Measurements from ENCODE around the gene TENT4B. TPM values are rescaled to one million over a fixed set of nuclear protein-coding genes. Genes with fewer than 3 reads are reported as not detected.

Gene TENT4B
- total RNA-seq, 1 donor from 2014 or later: 13.2 TPM

DNA sequence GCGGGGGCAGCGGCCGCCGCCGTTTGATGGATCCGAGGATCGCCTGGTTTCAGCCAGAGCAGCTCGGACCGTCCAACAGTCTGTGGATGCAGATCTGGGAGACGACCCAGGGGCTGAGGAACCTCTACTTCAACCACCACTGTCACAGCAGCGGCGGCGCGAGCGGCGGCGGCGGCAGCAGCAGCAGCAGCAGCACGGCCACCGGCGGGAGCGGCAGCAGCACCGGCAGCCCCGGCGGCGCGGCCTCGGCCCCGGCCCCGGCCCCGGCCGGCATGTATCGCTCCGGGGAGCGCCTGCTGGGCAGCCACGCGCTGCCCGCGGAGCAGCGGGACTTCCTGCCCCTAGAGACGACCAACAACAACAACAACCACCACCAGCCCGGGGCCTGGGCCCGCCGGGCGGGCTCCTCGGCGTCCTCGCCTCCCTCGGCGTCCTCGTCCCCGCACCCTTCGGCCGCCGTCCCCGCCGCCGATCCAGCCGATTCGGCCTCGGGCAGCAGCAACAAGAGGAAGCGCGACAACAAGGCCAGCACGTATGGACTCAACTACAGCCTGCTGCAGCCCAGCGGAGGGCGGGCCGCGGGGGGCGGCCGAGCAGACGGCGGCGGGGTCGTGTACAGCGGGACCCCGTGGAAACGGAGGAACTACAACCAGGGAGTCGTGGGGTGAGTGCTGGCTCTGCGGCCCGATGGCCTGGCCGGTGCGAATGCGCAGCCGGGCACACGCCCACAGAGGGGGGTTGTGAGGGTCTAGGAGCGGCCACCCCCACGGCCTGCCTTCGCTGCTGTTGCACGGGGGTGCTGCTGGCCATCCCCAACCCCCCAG is 702 bp downstream of the TENT4B start:
- intact Hi-C loops (cut with micrococcal nuclease): loop anchor here (1.0 to 5.0 kb wide), 6 partner anchors 56 to 589 kb away; partner anchors contain the start of genes CYLD, NKD1 and SNX20
- H3K27me3 Mint-ChIP-seq: no peaks in the 10 kb centered on the region
- POLR2A ChIA-PET: interaction anchor here (2.5 kb wide), 1 partner anchor 88 kb away, joined by 17 read pairs; the partner anchor contains the start of gene HEATR3
- H3K4me3 Mint-ChIP-seq: peak overlapping the region; percentile 83
- ATAC-seq (ENCODE audit: low read depth): no peak
- H3K27ac Mint-ChIP-seq: peak overlapping the region; percentile 16
- no peaks in the 10 kb centered on the region for H3K9me3 Mint-ChIP-seq
- H3K36me3 Mint-ChIP-seq (ENCODE audit: low read depth): no peaks in the 10 kb centered on the region
- DNase-seq: no peak
- H3K4me1 Mint-ChIP-seq: peaks cover 43% of the 10 kb centered on the region
- TF ChIP-seq, protein P1, sequence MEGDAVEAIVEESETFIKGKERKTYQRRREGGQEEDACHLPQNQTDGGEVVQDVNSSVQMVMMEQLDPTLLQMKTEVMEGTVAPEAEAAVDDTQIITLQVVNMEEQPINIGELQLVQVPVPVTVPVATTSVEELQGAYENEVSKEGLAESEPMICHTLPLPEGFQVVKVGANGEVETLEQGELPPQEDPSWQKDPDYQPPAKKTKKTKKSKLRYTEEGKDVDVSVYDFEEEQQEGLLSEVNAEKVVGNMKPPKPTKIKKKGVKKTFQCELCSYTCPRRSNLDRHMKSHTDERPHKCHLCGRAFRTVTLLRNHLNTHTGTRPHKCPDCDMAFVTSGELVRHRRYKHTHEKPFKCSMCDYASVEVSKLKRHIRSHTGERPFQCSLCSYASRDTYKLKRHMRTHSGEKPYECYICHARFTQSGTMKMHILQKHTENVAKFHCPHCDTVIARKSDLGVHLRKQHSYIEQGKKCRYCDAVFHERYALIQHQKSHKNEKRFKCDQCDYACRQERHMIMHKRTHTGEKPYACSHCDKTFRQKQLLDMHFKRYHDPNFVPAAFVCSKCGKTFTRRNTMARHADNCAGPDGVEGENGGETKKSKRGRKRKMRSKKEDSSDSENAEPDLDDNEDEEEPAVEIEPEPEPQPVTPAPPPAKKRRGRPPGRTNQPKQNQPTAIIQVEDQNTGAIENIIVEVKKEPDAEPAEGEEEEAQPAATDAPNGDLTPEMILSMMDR (IDR thresholded peaks at IDR 0.05): no peak
- CTCF ChIA-PET: no interaction called here

DNA sequence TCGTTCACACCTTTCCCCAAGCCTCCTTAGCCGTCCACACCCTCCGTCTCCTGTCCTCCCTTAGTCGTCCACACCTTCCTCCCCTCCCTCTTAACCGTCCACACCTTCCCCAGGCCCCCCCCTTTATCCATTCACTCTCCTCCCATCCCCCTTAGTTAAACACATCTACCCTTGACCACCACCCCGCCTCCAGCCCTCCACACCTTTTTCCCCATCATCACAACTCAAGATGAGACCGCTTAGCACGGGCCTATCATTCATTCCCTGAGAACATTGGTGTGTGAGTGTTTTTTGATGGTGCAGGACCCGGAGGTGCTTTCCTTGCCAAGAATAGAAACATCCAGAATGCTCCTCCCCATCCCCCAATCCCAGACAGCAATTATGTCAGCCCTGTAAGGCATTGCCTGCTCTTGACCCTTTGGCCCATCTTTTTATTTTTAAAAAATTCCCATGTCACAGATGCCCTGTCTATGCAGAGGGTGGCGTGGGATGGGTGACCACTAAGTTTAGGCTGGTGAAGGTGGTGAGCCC is 1.4 kb downstream of the TENT4B start:
- peaks cover 47% of the 10 kb centered on the region for H3K4me1 Mint-ChIP-seq
- POLR2A ChIA-PET: interaction anchor here (1.1 kb wide), 1 partner anchor 89 kb away, joined by 6 read pairs; the partner anchor contains the start of gene HEATR3
- no peak for ATAC-seq (ENCODE audit: low read depth)

DNA sequence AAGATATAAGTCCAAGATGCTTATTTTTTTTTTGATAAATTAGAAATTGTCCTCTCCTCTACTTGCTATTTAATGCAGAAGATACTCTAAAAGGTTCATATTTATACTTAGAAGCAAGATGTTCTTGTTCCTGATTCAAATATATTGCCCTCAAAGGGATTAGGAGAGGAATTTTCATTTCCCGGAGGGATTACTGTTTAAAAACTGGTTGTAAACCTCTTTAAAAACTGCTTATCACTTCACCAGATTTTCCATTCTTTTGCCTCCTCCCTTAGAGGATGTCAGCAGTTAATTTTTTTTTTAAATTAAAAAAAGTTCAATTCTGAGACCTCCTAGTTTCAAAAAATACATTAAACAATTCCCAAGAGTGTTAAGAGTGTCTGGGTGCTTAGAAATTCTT is 2.8 kb downstream of the TENT4B start:
- intact Hi-C loops (cut with micrococcal nuclease): no loop called here
- Mint-ChIP-seq H3K4me3 (peak overlapping the region; percentile 83), H3K36me3 (ENCODE audit: low read depth) (peaks cover 6% of the 10 kb centered on the region), H3K27me3 (no peaks in the 10 kb centered on the region), H3K27ac (peak overlapping the region; percentile 16), H3K9me3 (no peaks in the 10 kb centered on the region), H3K4me1 (peaks cover 60% of the 10 kb centered on the region)
- POLR2A ChIA-PET: interaction anchor here (0.6 to 1.1 kb wide), 4 partner anchors 11 to 177 kb away, joined by 3 to 6 read pairs (median 4); no protein-coding TSS in a partner anchor
- TF ChIP-seq, protein P1 (IDR thresholded peaks at IDR 0.05): no peak
- ATAC-seq (ENCODE audit: low read depth) (no peak), DNase-seq (no peak)
- CTCF ChIA-PET: interaction anchor here (2.2 kb wide), 1 partner anchor 55 kb away, joined by 11 read pairs; no protein-coding TSS in a partner anchor

More for the DNA sequence above, 1.4 kb downstream of the TENT4B start:
- CTCF ChIA-PET: interaction anchor here (2.2 kb wide), 1 partner anchor 56 kb away, joined by 11 read pairs; no protein-coding TSS in a partner anchor
- H3K4me3 Mint-ChIP-seq: peak overlapping the region; percentile 83
- H3K9me3 Mint-ChIP-seq: no peaks in the 10 kb centered on the region
- H3K27me3 Mint-ChIP-seq: no peaks in the 10 kb centered on the region
- TF ChIP-seq, protein P1 (IDR thresholded peaks at IDR 0.05): no peak
- no peak for DNase-seq
- intact Hi-C loops (cut with micrococcal nuclease): loop anchor here (5.0 kb wide), 3 partner anchors 57 to 528 kb away; partner anchors contain the start of gene SNX20
- peak overlapping the region; percentile 16 for H3K27ac Mint-ChIP-seq
- no peaks in the 10 kb centered on the region for H3K36me3 Mint-ChIP-seq (ENCODE audit: low read depth)

DNA sequence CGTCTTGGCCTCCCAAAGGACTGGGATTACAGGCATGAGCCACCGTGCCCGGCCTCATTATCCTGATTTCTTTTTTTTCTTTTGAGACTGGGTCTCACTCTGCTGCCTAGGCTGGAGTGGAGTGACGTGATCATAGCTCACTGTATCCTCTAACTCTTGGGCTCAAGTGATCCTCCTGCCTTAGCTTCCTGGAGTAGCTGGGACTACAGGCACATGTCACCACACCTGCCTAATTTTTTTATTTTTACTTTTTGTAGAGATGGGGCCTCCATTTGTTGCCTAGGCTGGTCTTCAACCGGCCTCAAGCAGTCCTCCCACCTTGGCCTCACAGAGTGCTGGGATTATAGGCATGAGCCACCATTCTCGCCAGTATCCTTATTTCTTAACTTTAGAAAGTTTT is 3.5 kb downstream of the TENT4B start:
- H3K4me1 Mint-ChIP-seq: peaks cover 65% of the 10 kb centered on the region

More for the DNA sequence above, 3.5 kb downstream of the TENT4B start:
- Mint-ChIP-seq H3K27ac (no peak overlapping the region), H3K9me3 (no peaks in the 10 kb centered on the region), H3K4me3 (no peak overlapping the region), H3K36me3 (ENCODE audit: low read depth) (peaks cover 6% of the 10 kb centered on the region), H3K27me3 (no peaks in the 10 kb centered on the region)
- ChIA-PET CTCF (interaction anchor here (2.2 kb wide), 1 partner anchor 54 kb away, joined by 11 read pairs; no protein-coding TSS in a partner anchor), POLR2A (interaction anchor here (0.7 kb wide), 1 partner anchor 123 kb away, joined by 3 read pairs; no protein-coding TSS in a partner anchor)
- TF ChIP-seq, protein P1 (IDR thresholded peaks at IDR 0.05): no peak
- DNase-seq (no peak), ATAC-seq (ENCODE audit: low read depth) (no peak)
- intact Hi-C loops (cut with micrococcal nuclease): no loop called here

Data from activated B cell treated with CpG ODN at 0.5 μM for 24 hours (primary cell).